Measurements from ENCODE around the gene CCSER2. TPM values are rescaled to one million over a fixed set of nuclear protein-coding genes. Genes with fewer than 3 reads are reported as not detected.
A peak's percentile ranks its signal among the peaks of the same experiment; 100 is the strongest.

CCSER2 gene
- total RNA-seq, 6 experiments from 2014 or later = 18.2 to 28.8 (median 25.9) TPM

DNA sequence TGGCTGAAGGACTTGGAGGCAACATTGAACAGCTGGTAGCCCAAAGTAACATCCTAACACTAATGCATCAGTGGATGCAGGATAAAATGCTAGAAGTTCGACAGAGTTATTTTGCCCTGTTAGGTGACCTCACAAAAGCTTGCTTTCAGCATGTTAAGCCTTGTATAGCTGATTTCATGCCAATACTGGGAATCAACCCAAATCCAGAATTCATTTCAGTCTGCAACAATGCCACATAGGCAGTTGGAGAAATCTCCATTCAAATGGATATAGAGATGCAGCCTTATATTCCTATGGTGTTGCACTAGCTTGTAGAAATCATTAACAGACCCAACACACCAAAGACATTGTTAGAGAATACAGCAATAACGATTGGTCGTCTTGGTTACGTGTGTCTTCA is 62.9 kb downstream of the CCSER2 start:
- Histone ChIP-seq H3K27me3 (no peaks in the 10 kb centered on the region), H3K9me3 (no peaks in the 10 kb centered on the region), H3K27ac (no peak overlapping the region), H3K36me3 (no peaks in the 10 kb centered on the region), H3K4me1 (no peaks in the 10 kb centered on the region), H3K4me3 (no peak overlapping the region)
- 69% methylated on average over 2 of the region's 4 CpGs for whole genome bisulfite sequencing (ENCODE audit: insufficient coverage, low coverage, low lambda C conversion rate, missing lambda C conversion rate)
- TF ChIP-seq, protein P1, sequence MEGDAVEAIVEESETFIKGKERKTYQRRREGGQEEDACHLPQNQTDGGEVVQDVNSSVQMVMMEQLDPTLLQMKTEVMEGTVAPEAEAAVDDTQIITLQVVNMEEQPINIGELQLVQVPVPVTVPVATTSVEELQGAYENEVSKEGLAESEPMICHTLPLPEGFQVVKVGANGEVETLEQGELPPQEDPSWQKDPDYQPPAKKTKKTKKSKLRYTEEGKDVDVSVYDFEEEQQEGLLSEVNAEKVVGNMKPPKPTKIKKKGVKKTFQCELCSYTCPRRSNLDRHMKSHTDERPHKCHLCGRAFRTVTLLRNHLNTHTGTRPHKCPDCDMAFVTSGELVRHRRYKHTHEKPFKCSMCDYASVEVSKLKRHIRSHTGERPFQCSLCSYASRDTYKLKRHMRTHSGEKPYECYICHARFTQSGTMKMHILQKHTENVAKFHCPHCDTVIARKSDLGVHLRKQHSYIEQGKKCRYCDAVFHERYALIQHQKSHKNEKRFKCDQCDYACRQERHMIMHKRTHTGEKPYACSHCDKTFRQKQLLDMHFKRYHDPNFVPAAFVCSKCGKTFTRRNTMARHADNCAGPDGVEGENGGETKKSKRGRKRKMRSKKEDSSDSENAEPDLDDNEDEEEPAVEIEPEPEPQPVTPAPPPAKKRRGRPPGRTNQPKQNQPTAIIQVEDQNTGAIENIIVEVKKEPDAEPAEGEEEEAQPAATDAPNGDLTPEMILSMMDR (IDR thresholded peaks at IDR 0.05) = no peak
- TF ChIP-seq POLR2A (IDR thresholded peaks at IDR 0.05) = no peak
- intact Hi-C loops (cut with DNase I) = no loop called here
- ATAC-seq (no peak), DNase-seq (no peak)

DNA sequence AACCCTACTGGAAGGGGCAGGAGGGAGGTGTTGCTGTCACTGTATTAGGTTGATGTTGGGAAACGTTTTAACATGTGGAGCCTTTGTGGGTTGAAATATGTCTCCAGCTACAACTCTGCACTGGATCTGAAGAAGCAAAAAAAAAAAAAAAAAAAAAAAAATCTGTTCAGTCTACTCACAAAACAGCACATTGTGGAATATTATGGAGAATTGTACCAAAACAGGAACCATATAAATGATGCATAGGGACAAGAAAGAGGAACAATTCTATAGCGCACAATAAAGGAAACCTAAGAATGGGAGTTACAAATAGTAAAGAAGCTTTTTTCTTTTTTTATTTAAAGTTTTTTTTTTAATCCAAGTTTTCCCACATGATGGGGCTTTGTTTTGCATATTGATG is 63.8 kb downstream of the CCSER2 start:
- no peaks in the 10 kb centered on the region for H3K9me3 ChIP-seq
- no peaks in the 10 kb centered on the region for H3K27me3 ChIP-seq
- no peak for DNase-seq
- intact Hi-C loops (cut with DNase I) = no loop called here
- no peaks in the 10 kb centered on the region for H3K36me3 ChIP-seq
- 59% methylated on average over 2 of the region's 2 CpGs for whole genome bisulfite sequencing (ENCODE audit: insufficient coverage, low coverage, low lambda C conversion rate, missing lambda C conversion rate)
- no peak overlapping the region for H3K4me3 ChIP-seq
- TF ChIP-seq, protein P1 (IDR thresholded peaks at IDR 0.05) = no peak
- TF ChIP-seq POLR2A (IDR thresholded peaks at IDR 0.05) = no peak
- H3K4me1 ChIP-seq = no peaks in the 10 kb centered on the region
- no peak for ATAC-seq
- H3K27ac ChIP-seq = no peak overlapping the region

DNA sequence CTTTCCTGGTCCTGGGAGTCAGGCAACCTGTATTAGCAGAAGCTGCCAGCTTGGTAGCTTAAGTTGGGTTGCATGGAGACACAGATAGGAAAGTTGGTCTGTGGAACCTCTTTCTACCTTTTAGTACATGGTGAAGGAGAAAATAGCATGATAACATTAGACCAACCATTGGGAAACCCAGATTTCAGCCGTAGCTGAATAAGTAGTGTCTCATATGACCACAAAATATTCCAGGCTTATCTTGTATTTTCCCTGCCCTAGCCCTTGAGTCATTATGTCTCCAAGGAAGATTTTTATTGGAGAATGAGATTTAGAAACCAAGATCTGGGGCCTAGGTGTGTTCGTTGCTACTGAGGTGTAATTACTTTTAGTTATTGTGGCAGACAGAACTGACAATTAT is 67.2 kb downstream of the CCSER2 start:
- peaks cover 0 to 6% (median 0%) of the 10 kb centered on the region in 4 donors for H3K4me1 ChIP-seq
- no peak overlapping the region for H3K4me3 ChIP-seq
- ATAC-seq (no peak), DNase-seq (no peak)
- no peaks in the 10 kb centered on the region for H3K36me3 ChIP-seq
- intact Hi-C loops (cut with DNase I) = no loop called here
- no peak overlapping the region for H3K27ac ChIP-seq
- H3K27me3 ChIP-seq = no peaks in the 10 kb centered on the region
- 92% methylated on average over 2 of the region's 2 CpGs for WGBS (ENCODE audit: insufficient coverage, low coverage, low lambda C conversion rate, missing lambda C conversion rate)
- H3K9me3 ChIP-seq = no peaks in the 10 kb centered on the region
- no peak for TF ChIP-seq POLR2A (IDR thresholded peaks at IDR 0.05)
- TF ChIP-seq, protein P1 (IDR thresholded peaks at IDR 0.05) = no peak

GRCh38 chr10:84397735-84398144 is 69.4 kb downstream of the CCSER2 start:
- intact Hi-C loops (cut with DNase I) = no loop called here
- H3K9me3 ChIP-seq = no peaks in the 10 kb centered on the region
- no peak overlapping the region for H3K27ac ChIP-seq
- no peak for DNase-seq
- 70% methylated on average over 2 of the region's 2 CpGs for WGBS (ENCODE audit: insufficient coverage, low coverage, low lambda C conversion rate, missing lambda C conversion rate)
- H3K4me3 ChIP-seq = no peak overlapping the region
- TF ChIP-seq, protein P1 (IDR thresholded peaks at IDR 0.05) = no peak
- TF ChIP-seq POLR2A (IDR thresholded peaks at IDR 0.05) = no peak
- no peaks in the 10 kb centered on the region for H3K27me3 ChIP-seq
- H3K36me3 ChIP-seq = no peaks in the 10 kb centered on the region
- H3K4me1 ChIP-seq = peaks cover 0 to 6% (median 0%) of the 10 kb centered on the region in 4 donors
- ATAC-seq = no peak

GRCh38 chr10:84398696-84399095 is 70.3 kb downstream of the CCSER2 start:
- intact Hi-C loops (cut with DNase I) = no loop called here
- DNase-seq (no peak), ATAC-seq (peak in 1 of 4 donors; percentile 23)
- Histone ChIP-seq H3K27ac (no peak overlapping the region), H3K27me3 (no peaks in the 10 kb centered on the region), H3K36me3 (no peaks in the 10 kb centered on the region), H3K4me1 (peaks cover 0 to 6% (median 0%) of the 10 kb centered on the region in 4 donors), H3K9me3 (no peaks in the 10 kb centered on the region), H3K4me3 (no peak overlapping the region)
- TF ChIP-seq, protein P1 (IDR thresholded peaks at IDR 0.05) = no peak
- no peak for TF ChIP-seq POLR2A (IDR thresholded peaks at IDR 0.05)

Data from right lobe of liver (tissue), 6 donors.